CD4-positive, alpha-beta T cell treated with Interferon gamma for 1 hour (primary cell): ENCODE measurements around the gene IFI30.
"Not testable (repeated sequence)": the region's sequence is repeated elsewhere in the genome, so short reads cannot be mapped to it uniquely, and the experiment has no call there.

ENCODE experiments used
- DNase-seq: peaks from one replicate; pipeline ENCODE4 v3.0.0-alpha.2; 2020

Gene IFI30

DNA sequence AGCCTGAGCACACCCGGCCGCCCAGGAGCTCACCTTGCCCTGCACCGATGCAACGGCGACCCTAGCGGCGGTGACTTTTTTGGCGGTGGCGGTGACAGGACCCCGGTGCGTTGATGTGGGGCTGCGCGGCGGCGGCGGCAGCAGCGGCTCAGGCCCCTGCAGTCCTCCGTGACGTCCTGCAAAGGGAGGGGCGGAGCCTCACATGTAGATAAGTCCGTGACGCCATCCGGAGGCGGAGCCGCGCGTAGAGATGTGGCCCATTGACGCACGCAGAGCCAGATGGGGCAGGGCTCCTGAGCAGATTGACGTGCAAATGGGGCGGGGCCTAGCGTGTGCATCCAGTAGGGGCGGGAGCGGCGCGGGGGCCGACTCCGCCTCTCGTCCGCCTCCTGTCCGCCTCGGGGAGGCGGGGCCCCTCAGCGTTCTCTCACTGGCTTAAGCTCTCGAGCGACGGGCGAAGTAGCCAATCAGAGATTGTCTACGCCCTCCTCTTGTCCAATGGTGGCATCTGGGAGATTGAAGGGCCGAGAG is 30.3 kb downstream of the IFI30 start, which contains the start of gene RAB3A:
Gene RAB3A (minus strand): TSS at position 180 of the 531 bp plus-strand sequence. CDS start 1,302 bp downstream, outside the sequence.
- peak; percentile 100 for DNase-seq

DNA sequence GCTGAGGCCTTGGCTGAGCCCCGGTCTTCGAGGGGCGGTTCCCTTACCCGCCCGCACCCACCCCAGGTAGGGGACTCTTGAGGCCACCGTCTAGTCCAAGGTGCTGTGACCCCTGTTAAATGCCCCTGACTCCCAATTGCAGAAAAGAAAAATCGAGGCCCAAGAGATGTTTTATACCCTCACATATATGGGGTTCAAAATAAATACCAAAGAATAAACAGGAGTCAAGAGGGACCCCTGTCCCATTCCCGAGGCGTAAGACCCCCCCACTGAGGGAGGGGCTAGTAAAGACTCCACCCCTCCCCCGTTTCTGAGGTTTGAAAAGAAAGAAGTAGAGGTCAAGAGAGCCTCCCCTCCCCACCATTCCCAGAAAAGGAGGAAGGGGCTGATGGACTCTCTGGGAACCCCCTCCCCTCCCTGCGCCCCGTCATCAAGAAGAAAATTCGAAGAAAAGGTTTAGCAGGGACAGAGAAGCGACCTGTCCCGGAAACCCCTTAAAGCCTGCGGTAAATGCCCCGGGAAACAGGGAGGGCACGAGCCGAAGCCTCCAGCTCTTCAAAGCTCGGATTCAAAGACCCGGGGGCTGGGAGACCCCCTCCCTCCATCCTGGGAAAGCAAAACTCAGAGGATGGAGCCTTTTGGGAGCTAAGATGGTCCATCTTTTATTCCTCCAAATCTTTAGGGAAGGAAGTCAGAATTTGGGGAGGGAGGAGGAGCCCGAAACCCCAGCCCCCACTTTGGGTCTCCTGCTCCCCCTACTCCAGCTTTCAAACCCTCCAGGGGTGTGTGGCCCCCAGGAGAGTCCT is 31.0 kb downstream of the IFI30 start:
- no peak for DNase-seq

DNA sequence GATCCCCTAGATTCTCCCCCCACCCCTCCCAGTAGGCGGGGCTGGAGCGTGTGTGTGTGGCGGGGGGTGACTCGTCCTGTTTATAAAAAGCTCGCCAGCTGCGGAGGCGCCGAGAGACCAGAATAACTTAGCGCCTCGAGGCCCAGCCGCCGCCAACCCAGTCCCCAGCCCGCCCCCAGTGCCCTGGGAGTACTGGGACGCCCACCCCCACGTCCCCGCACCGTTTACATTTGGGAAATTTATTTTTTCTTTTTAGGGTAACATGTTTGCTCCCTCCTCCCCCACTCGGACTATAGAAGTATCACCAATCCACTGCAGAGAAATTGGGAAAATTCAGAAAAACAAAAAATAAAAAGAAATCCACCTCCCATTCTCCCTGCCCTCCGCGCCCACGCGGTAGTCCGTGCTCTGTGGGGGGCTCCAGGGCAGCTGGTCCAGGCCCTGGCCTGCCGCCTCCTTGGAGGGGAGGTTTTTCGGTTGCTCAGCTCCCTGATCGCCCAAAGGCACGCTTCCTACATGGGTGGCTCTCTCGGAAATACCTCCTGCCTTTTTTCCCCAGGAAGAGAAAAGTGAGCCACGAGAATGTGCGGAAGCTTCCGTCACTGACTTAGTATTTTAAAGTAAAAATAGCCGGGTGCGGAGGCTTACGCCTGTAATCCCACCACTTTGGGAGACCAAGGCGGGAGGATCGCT is 31.7 kb downstream of the IFI30 start:
- peak; percentile 74 for DNase-seq

- no peak for DNase-seq
These were observed 32.4 kb downstream of the IFI30 start for GRCh38 chr19:18206018-18206417.

DNA sequence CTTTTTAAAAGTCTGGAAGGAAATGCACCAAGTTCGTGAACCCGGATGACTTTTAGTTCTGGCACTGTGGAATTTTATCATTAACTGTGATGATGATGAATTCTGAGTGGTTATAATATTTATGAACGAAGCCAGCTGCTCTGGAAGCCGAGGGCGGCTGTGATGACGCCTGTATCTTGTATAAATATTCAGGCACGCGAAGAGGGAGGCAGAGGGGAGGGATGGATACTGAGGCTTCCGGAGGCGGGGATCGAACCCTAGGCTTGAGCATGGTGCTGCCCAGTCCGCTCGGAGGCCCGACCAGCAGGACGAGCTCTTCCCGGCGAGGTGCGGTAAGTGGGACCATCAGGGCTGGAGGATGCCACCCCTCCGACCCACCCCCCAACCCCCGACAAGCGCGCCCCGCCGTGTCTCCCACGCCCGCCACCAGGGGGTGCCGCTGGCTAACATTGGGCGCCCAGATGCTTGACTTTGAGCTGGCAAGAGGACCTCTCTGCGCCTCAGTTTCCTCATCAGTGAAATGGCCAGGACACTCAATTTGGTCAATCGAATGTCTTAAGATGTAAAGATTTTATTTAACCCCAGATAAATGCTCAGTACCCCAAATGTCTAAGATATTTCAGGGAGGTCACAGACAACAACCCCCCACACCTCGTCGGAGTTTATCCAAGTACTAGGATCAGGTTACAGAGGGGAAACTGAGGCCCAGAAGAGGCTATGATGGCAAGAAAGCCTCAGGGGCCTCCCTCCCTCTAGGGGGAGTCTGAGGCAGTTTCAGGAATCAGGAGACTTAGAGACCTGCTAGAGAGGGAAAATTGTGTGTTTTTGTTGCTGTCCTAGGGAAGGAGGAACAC is 34.7 kb downstream of the IFI30 start:
- DNase-seq = peak; percentile 37

DNA sequence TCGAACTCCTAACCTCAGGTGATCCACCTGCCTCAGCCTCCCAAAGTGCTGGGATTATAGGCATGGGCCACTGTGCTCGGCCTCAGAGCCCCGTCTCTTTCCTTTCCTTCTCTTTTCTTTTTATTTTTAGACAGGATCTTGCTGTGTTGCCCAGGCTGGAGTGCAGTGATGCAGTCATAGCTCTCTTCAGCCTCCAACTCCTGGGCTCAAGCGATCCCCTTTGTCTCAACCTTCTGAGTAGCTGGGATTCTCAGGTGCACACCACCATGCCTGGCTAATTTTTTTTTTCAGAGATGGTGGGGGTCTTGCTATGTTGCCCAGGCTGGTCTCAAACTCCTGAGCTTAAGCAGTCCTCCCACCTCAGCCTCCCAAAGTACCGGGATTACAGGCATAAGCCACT is 36.3 kb downstream of the IFI30 start:
- DNase-seq = not testable (repeated sequence)

DNA sequence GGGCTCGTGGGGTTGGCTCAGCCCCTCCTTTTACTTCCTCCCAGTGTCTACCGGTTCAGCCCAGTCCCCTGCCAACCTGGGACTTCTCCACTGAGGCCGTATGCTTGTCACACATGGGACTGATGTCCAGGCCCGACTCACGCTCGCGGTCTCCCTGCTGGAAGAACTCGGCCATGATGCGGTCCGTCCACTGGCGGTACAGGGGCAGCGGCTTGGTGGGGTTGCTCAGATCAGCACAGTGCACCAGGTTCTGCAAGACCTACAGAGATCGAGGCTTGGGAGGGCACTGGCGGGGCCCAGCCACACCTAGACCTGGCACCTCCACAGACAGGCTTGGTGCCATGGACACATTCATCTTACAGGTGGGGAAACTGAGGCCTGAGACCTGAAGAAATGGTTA is 38.1 kb downstream of the IFI30 start:
- no peak for DNase-seq

DNA sequence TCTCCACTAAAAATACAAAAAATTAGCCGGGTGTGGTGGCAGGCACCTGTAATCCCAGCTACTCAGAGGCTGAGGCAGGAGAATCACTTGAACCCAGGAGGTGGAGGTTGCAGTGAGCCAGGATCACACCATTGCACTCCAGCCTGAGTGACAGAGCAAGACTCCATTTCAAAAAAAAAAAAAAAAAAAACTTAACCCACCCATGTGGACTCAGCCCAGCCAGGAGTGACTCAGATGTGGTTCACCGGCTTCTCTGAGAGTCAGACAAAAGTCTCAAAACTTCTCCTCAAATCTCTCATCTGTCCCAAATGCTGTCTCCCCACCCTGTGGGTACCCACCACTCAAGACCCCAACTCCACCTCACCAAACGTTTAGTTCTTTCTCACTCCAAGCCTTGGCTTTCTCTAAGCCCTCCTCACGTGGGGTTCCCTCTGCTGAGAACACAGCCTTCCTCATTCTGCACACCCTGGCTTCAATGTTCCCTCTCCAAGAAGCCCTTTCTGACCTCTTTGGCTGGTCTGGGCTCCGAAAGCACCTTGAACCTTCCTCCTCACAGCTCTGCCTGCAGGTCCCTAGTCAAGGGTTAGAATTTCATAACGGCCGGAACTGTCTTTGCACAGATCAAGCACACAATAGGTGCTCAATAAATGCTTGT is 41.3 kb downstream of the IFI30 start:
- DNase-seq = no peak

DNA sequence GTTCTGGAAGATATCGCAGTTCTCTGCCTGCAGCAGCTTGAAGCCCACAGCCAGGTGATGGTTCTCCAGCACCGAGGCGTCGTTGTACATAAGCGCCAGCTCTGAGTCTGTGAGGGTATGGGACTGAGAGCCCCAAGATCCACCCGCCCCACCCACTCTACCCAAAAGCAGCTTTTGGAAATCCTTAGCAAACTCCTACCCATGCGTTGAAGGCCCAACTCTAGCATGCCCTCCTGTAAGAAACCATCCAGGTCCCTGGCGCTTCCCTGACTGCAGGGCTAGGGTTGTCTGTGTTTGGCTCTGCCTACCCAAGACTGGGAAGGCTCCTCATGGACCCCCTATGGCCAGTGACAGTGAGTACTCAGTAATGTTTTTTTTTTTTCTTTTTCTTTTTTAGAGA is 43.2 kb downstream of the IFI30 start:
- no peak for DNase-seq

GRCh38 chr19:18218159-18218558 is 44.5 kb downstream of the IFI30 start:
- no peak for DNase-seq

- DNase-seq = no peak
These were observed 45.0 kb downstream of the IFI30 start for GRCh38 chr19:18218600-18218999.

- no peak for DNase-seq
These were observed 46.5 kb downstream of the IFI30 start for GRCh38 chr19:18219911-18220631.

DNA sequence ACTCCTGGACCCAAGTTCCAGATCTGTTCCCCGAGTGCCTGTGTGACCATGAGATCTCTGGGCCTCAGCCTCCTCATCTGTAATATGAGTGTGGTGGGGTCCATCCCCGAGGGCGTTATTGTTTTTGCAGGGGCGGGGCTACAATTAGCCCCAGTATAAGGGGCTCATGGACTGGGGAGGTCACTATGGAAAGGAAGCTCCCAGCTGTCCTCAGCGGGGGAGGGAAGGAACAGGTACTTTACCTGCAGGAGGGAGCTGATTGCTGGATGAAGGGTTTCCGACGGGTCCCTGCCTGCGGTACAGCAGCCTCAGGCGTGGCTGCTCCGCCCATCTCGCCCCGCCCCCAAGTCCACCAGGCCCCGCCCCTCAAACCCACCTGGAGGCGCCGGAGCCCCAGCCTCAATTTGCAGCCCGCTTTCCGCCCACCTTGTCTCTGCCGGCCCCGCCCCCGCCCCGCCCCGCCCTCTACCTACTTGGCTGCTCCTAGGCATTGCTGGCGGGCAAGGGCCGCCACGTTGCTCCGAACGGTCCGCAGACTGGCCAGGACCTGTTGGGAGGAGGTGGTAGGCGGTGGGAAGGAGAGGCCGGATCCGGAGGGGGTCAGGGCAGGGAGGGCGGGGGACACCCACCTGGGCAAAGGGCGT is 47.1 kb downstream of the IFI30 start:
- no peak for DNase-seq

- no peak for DNase-seq
These were observed 48.5 kb downstream of the IFI30 start for GRCh38 chr19:18221815-18222725.

DNA sequence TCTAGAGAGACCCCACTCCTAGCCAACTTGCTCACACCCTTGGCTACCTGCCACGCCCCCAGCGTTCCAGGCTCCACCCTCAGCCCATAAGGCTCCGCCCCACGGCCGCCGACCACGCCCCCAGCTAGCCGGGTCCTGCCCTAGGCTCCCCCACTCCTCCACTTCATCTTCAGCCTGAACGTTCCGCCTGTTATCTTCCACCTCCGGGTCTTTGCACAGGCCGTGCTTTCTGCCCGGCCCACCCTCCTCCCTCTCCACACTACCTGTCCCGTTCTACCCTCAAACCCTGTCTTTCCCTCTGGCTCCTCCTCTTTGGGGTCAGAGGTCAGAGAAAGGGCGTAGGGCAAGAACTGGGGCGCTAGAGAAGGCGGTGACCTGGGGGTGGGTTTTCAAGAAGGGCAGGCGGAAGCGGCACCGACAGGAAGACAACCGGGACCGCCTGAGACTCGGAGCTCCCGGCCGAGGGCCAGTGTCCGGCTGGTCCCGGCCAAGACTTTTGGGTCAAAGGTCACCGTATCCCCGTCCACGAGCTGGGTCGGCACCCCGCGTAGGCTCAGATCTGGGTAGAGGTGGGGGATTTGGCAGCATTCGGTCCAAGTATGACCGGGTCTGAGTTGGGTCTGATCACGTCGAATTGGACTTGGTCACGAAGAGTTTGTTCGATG is 50.4 kb downstream of the IFI30 start:
- peak; percentile 23 for DNase-seq

DNA sequence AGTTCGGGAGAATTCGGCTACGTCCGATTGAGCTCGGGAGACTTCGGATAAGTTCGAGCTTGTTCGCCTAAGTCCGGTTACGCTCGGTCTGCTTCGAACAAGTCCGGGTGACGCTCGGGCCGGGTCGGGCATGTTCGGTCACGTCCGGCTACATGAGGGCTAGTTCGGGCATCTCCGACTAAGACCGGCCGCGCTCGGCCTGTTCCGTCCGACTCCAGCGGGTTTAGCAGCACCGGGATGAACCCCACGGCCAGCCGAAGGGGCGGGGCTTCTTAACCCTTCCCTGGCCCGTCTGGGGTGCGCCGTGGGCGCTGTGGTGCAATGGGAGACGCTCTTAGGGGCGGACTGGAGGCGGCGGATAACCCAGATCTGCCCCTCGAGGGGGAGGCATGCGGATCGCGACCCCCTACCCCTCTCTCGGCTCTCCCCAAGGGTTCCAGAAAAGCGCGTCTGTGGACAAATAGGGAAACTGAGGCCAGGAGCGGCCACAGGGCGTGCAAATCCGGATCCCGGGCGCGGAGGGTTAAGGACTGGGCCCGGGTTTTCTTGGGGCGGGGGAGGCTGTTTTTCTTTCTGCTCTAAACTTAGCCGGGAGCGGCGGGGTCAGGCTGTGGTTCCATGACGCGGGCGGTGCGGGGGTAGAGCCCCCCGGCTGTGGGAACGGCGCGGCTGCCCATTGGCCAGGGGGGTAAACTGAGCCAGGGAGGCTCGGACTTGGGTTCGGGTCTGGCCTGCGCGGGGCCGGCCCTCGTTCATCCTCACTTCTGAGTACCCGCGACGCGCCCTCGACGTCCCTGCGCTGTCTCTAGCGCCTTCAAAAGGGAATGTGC is 51.1 kb downstream of the IFI30 start:
- DNase-seq = peak; percentile 90

DNA sequence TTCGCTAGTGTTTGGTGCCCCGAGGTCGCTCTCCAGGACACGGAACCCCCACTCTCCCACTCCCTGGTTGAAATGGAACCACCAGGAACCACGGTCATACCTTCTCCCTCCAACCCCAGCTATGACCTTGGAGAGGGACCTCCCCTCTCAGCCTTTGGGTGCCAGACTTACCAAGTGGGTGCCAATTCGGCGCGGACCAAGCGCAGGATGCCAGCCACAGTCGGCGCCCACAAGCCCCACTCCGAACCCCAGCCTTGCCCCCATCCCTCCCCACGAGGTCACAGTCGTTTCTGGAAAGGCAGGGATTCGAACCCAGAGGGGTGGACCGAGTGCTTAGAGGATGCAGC is 51.7 kb downstream of the IFI30 start:
- no peak for DNase-seq

GRCh38 chr19:18225702-18226468 is 52.3 kb downstream of the IFI30 start, which contains the start of gene PDE4C:
TSS of gene PDE4C (minus strand) at chr19:18226438. CDS start at chr19:18226415, 23 bp downstream.
- DNase-seq = no peak
